ENCODE results near the gene NHLRC1. TPM values are rescaled to one million over a fixed set of nuclear protein-coding genes. Genes with fewer than 3 reads are reported as not detected.

The NHLRC1 gene
- total RNA-seq, 2 experiments from 2014 or later, result 0.18 TPM; not detected in 1

DNA sequence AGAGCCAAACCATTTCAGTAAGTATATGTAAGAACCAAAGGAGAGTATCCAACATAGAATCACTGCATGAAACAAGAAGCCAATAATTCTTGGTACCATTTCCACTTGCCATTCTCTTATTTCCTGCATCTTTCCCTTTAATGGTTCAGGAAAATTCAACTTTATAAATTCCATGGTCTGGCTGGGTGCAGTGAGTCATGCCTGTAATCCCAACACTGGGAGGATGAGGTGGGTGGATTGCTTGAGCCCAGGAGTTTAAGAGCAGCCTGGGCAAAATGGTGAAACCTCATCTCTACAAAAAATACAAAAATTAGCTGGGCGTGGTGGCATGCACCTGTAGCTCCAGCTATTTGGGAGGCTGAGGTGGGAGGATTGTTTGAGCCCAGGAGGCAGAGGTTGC, 21.2 kb downstream of the NHLRC1 start:
- Mint-ChIP-seq H3K9me3 (peaks cover 7% of the 10 kb centered on the region), H3K27me3 (peaks cover 28% of the 10 kb centered on the region), H3K27ac (no peak overlapping the region), H3K36me3 (ENCODE audit: low read depth) (peaks cover 3% of the 10 kb centered on the region), H3K4me1 (ENCODE audit: low read depth) (no peaks in the 10 kb centered on the region), H3K4me3 (no peak overlapping the region)
- TF ChIP-seq, protein P1, sequence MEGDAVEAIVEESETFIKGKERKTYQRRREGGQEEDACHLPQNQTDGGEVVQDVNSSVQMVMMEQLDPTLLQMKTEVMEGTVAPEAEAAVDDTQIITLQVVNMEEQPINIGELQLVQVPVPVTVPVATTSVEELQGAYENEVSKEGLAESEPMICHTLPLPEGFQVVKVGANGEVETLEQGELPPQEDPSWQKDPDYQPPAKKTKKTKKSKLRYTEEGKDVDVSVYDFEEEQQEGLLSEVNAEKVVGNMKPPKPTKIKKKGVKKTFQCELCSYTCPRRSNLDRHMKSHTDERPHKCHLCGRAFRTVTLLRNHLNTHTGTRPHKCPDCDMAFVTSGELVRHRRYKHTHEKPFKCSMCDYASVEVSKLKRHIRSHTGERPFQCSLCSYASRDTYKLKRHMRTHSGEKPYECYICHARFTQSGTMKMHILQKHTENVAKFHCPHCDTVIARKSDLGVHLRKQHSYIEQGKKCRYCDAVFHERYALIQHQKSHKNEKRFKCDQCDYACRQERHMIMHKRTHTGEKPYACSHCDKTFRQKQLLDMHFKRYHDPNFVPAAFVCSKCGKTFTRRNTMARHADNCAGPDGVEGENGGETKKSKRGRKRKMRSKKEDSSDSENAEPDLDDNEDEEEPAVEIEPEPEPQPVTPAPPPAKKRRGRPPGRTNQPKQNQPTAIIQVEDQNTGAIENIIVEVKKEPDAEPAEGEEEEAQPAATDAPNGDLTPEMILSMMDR (IDR thresholded peaks at IDR 0.05), result no peak
- intact Hi-C loops (cut with micrococcal nuclease), result no loop called here
- CTCF ChIA-PET, result no interaction called here
- ATAC-seq (no peak), DNase-seq (no peak)
- POLR2A ChIA-PET, result no interaction called here

DNA sequence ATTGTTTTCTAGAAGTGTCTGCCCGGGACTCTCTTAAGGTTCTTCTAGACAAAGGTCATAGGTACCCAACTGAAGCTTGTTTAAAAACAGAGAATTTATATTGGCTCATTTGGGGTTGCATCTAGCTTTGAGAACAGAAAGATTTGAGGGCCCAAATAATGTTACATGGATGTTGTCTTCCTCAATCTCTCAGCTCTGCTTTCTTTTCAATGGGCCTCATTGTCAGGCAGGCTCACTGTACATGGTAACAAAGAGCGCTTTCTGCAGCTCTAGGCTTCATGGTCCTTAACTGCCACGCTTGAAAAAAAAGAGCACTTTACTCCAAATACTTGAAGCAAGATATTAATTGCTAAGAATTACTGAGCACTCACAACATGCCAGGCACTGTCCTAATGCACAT, 22.2 kb downstream of the NHLRC1 start:
- no peak overlapping the region for H3K27ac Mint-ChIP-seq
- ChIA-PET CTCF (interaction anchor here (1.0 kb wide), 3 partner anchors 9 to 21 kb away, joined by 3 to 5 read pairs (median 3); no protein-coding TSS in a partner anchor), POLR2A (no interaction called here)
- H3K4me1 Mint-ChIP-seq (ENCODE audit: low read depth), result no peaks in the 10 kb centered on the region
- no peak overlapping the region for H3K4me3 Mint-ChIP-seq
- TF ChIP-seq, protein P1 (IDR thresholded peaks at IDR 0.05), result no peak
- DNase-seq (no peak), ATAC-seq (no peak)
- H3K9me3 Mint-ChIP-seq, result no peaks in the 10 kb centered on the region
- peaks cover 25% of the 10 kb centered on the region for H3K27me3 Mint-ChIP-seq
- no peaks in the 10 kb centered on the region for H3K36me3 Mint-ChIP-seq (ENCODE audit: low read depth)
- intact Hi-C loops (cut with micrococcal nuclease), result no loop called here

GRCh38 chr6:18099511-18099910, 23.0 kb downstream of the NHLRC1 start:
- Mint-ChIP-seq H3K36me3 (ENCODE audit: low read depth) (no peaks in the 10 kb centered on the region), H3K4me1 (ENCODE audit: low read depth) (no peaks in the 10 kb centered on the region), H3K4me3 (no peak overlapping the region), H3K27ac (no peak overlapping the region), H3K27me3 (peaks cover 20% of the 10 kb centered on the region), H3K9me3 (no peaks in the 10 kb centered on the region)
- TF ChIP-seq, protein P1 (IDR thresholded peaks at IDR 0.05), result no peak
- DNase-seq (no peak), ATAC-seq (no peak)
- ChIA-PET POLR2A (interaction anchor here (0.6 kb wide), 1 partner anchor 60 kb away, joined by 3 read pairs; no protein-coding TSS in a partner anchor), CTCF (interaction anchor here (0.9 to 1.0 kb wide), 4 partner anchors 9 to 21 kb away, joined by 3 to 5 read pairs (median 3); no protein-coding TSS in a partner anchor)
- intact Hi-C loops (cut with micrococcal nuclease), result no loop called here

DNA sequence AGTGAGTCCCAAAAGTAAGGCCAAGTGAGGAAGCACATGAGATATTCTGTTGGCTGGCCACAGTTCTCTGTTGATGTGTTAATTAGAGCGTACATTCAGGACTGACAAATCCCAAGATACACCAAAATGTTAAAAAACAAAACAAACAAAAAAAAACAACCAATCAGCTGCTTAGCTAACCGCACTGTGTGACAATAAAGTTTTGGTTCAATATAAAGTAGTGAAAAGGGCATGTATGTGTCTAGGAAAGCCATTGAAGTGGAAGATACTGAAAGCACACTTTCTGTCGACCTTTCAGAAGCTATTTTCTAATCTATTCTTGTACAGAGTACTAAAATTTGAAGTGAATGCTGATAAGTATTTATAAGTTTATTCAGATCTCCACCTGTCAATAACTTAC, 26.1 kb downstream of the NHLRC1 start:
- Mint-ChIP-seq H3K27me3 (peaks cover 17% of the 10 kb centered on the region), H3K9me3 (no peaks in the 10 kb centered on the region), H3K4me3 (no peak overlapping the region), H3K4me1 (ENCODE audit: low read depth) (no peaks in the 10 kb centered on the region), H3K36me3 (ENCODE audit: low read depth) (no peaks in the 10 kb centered on the region), H3K27ac (no peak overlapping the region)
- intact Hi-C loops (cut with micrococcal nuclease), result no loop called here
- ATAC-seq, result no peak
- ChIA-PET CTCF (no interaction called here), POLR2A (no interaction called here)
- TF ChIP-seq, protein P1 (IDR thresholded peaks at IDR 0.05), result no peak
- DNase-seq, result no peak

DNA sequence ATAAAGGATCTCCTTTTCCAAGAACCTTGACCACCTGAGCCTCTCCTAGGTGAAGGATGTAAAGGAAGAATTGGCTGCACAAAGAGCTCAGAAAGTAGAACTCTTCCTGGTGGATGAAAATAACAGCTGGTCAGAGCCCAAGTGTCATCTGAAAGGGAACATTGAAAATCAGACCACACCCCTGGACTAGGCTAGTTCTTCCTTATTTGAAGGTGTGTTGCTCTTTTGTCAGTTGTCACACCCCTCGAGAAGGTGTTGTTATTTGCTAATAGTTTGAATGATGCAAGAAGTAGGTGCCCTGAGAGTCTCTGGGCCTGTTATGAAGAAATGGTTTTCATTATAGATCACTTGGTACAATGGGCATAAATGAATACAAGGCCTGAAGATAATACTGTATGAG, 31.1 kb downstream of the NHLRC1 start:
- Mint-ChIP-seq H3K9me3 (peaks cover 4% of the 10 kb centered on the region), H3K27me3 (peaks cover 7% of the 10 kb centered on the region), H3K4me1 (ENCODE audit: low read depth) (no peaks in the 10 kb centered on the region), H3K27ac (no peak overlapping the region), H3K4me3 (no peak overlapping the region), H3K36me3 (ENCODE audit: low read depth) (no peaks in the 10 kb centered on the region)
- ATAC-seq (no peak), DNase-seq (no peak)
- ChIA-PET CTCF (interaction anchor here (1.1 to 1.9 kb wide), 2 partner anchors 12 to 30 kb away, joined by 3 to 6 read pairs; no protein-coding TSS in a partner anchor), POLR2A (no interaction called here)
- TF ChIP-seq, protein P1 (IDR thresholded peaks at IDR 0.05), result no peak
- intact Hi-C loops (cut with micrococcal nuclease), result no loop called here
